Raji (cell line): ENCODE data around the gene NRXN2.
A peak's percentile ranks its signal among the peaks of the same experiment; 100 is the strongest.

Experiments used
- POLR2A ChIP-seq: IDR thresholded peaks from 2 replicates; pipeline ENCODE4 v1.6.1; 2011; ENCODE audit warnings: low read depth, low read length, control low read depth; ENCODE audit not compliant: insufficient read depth

Gene NRXN2

GRCh38 chr11:64652586-64653387 lies 70.2 kb downstream of the NRXN2 start:
- TF ChIP-seq POLR2A, result peak; percentile 40

GRCh38 chr11:64650923-64651523 lies 72.0 kb downstream of the NRXN2 start:
- no peak for TF ChIP-seq POLR2A

DNA sequence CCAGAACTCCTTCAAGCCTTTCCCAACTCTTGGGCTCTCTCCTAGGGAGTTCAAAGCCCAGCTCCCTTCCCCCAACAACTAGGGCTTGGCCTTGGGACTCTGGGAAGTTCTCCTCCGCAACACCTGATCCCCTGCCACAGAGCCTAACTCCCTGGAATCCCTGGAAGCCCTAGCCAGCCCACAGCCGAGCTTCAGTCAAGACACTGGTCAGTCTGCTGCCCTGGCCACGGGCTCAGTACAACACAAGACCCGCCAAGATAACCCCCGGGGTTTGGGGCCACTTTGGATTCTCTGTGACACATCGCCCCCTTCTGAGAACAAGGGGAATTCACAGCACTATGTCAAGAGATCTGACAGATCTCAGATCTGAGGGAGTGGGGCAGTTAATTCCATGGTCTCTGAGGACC lies 73.7 kb downstream of the NRXN2 start:
- TF ChIP-seq POLR2A, result no peak

- TF ChIP-seq POLR2A, result no peak
These were observed 74.4 kb downstream of the NRXN2 start for GRCh38 chr11:64648551-64648950.

DNA sequence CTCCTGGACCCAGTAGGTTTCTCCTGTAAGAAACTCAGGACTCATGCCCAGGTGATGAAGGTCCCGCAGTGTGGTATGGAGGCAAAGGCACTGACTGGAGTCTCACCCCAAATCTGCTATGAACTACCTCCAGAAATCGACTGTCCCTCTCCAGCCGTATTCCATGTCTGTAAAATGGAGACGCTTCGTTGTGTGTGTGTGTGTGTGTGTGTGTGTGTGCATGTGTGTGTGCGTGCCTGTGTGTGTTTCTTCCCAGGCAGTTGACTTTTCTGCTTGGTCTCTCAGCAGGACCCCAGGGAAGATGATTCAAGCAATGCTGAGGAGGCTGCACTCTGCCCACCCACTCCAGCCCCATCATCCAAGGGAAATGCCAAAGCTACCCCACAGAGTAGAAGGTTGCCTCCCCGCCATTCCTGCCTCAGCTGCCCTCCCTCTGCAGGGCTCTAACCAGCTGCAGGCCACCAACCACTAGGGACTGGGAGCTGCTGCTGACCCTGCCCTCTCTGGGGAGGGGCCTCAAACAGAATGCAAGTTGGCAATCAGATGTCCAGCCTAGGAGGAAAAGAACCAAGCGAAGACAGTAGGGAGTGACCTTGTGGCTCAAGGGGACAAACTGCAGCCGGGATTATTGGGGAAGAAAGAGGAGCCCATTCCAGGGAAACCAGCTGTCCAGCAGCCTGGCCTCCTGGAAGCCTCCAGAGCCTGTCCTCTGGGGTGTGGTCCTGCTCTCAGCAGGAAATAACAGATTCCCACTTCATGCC lies 75.8 kb downstream of the NRXN2 start:
- TF ChIP-seq POLR2A, result no peak

DNA sequence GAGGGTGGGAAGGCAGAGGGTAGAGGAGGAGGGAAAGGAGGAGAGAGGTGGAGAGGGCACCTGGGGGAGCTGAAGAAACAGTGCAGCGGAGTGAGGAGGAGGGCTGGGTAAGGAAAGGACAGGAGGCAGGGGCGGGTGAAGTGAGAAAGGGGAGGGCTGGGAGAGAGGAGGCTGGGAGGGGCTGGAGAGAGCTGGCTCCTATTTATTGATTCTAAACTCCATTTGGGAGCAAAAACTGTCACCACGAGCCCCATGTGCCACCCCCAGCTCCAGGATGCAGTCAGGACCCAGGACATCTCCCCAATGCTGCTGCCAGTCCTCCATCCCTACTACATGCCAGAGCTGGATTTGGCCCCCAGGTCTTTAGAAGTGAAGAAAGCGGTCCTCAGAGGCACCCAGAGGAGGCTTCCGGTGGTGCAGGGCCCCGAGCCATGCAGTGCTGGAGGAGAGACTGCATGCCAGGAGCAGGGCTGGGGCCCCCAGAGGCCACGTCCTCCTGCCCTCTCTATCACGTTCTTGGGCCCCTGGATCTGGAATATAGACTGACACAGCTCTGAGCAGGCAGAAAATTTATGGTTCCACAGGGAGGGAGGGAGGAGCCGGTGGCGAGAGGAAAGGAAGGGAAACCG lies 78.2 kb downstream of the NRXN2 start:
- no peak for TF ChIP-seq POLR2A

- no peak for TF ChIP-seq POLR2A
These were observed 78.9 kb downstream of the NRXN2 start for GRCh38 chr11:64643920-64644646.

DNA sequence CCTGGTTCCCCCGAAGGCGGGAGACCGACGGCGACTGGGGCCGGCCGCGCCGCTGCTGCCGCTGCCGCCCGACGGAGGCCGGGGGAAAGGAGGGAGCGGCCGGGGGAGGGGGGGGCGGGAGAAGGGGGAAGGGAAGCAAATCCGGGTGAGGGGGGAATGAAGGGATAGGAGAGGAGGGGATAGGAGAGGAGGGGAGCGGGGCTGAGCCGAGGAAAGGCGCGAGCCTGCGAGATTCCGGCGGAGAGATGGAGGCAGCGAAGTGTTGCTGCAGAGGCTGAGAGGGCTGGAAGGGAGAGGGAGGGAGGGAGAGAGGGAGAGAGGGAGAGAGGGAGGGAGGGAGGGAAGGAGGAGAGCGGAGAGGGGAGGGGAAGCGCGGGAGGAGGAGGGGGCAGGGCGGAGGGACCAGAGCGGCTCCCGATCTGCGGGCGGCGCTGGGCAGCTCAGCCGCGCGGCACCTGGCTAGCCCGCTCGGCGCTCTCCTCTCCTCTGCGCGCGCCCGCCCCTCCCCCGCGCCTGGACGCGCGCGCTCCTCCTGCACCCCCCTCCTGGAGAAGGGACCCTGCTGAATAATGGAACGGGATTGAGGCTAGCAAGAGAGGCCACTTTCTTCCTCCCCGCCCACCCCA lies 79.6 kb downstream of the NRXN2 start:
- no peak for TF ChIP-seq POLR2A

GRCh38 chr11:64642871-64643255 lies 80.1 kb downstream of the NRXN2 start:
- no peak for TF ChIP-seq POLR2A

- no peak for TF ChIP-seq POLR2A
These were observed 80.6 kb downstream of the NRXN2 start for GRCh38 chr11:64642418-64642735.

GRCh38 chr11:64641596-64642417 lies 81.2 kb downstream of the NRXN2 start:
- TF ChIP-seq POLR2A, result no peak

DNA sequence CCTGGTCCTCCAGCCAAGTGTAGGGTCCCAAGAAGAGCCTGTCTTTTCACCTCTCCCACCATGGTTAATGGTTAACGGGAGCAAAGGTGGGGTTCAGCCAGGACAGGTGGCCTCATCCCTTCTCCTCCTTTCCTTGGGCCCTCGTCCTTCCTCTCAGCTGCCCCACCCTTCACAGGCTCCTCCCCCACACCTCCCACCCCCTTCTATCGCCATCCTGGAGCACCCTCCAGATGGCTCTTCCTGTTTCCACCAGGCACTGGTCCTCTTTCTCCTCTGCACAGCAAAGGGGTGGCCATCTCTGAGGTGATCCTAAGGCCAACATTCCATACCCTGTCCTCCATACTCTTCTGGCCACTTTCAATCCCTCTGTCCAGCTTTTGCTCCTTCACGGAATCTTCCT lies 83.1 kb downstream of the NRXN2 start:
- TF ChIP-seq POLR2A, result no peak

DNA sequence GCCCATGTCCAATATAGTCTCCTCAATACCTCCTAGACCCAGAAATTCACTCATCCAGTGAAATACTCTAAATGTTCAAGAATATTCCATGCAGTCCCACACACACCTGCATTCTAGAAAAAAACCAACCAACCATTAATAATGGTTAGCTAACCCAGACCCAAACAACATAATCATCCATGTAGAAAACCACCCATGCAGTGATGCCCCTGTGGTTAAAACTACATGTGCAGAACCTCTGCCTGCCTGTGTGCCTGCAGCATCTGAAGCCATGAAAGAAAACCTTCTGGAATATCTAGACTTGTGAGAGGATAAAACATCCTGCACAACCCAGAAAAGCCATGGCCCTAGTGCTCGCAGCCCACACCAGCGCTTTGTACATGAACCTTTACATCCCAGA lies 84.2 kb downstream of the NRXN2 start:
- TF ChIP-seq POLR2A, result no peak
